ENCODE data around the gene MRPL34. TPM values are rescaled to one million over a fixed set of nuclear protein-coding genes. Genes with fewer than 3 reads are reported as not detected.

The MRPL34 gene
- total and polyA plus RNA-seq, 2 experiments from 2014 or later = 23.0 to 78.8 TPM

DNA sequence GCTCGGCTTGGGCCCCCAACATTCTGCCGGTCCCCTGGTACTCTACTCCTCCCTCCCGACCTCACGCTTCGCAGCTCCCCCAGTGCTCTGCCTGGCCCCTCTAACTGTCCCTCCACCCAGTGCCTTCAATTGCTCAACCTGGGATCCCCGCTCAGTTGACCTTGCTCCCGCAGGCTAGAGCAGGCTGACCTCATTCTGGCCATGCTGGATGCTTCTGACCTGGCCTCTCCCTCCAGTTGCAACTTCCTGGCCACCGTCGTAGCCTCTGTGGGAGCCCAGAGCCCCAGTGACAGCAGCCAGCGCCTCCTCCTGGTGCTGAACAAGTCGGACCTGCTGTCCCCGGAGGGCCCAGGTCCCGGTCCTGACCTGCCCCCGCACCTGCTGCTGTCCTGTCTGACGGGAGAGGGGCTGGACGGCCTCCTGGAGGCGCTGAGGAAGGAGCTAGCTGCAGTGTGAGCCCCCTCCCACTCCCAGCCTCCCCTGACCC lies 35.2 kb downstream of the MRPL34 start:
- no peaks in the 10 kb centered on the region for H3K79me2 ChIP-seq (ENCODE audit: insufficient read depth)
- in situ Hi-C loops (cut with MboI) = no loop called here
- no peak overlapping the region for H3K9ac ChIP-seq
- 73 to 79% methylated on average over 11 to 17 of the region's 17 CpGs for WGBS, 2 experiments (ENCODE audit: low coverage in 1 of 2, low lambda C conversion rate in 2 of 2, missing lambda C conversion rate in 2 of 2)
- H2AFZ ChIP-seq = no peak overlapping the region
- no peaks in the 10 kb centered on the region for H3K36me3 ChIP-seq (ENCODE audit: low read depth)
- no peaks in the 10 kb centered on the region for H4K20me1 ChIP-seq (ENCODE audit: insufficient read depth)
- no peaks in the 10 kb centered on the region for H3K9me2 ChIP-seq (ENCODE audit: insufficient read depth)
- TF ChIP-seq EZH2 (IDR thresholded peaks at IDR 0.05; ENCODE audit: insufficient read depth, poor library complexity, severe bottlenecking) = no peak
- no peak for TF ChIP-seq EZH2phosphoT487 (IDR thresholded peaks at IDR 0.05; ENCODE audit: insufficient read depth, low read depth)
- no peak overlapping the region for H3K4me3 ChIP-seq
- DNase-seq = no peak
- no peaks in the 10 kb centered on the region for H3K27me3 ChIP-seq (replicated peaks; ENCODE audit: insufficient read depth)
- H3K9me3 ChIP-seq (ENCODE audit: low read depth) = no peaks in the 10 kb centered on the region
- peaks cover 6% of the 10 kb centered on the region; the same call in 1 of the 2 replicates for H3F3A ChIP-seq (ENCODE audit: insufficient read depth)
- H3K4me1 ChIP-seq (ENCODE audit: insufficient read depth) = no peaks in the 10 kb centered on the region
- no peak overlapping the region for H3K27ac ChIP-seq
- H3K4me2 ChIP-seq (ENCODE audit: unreplicated experiment) = no peak overlapping the region

DNA sequence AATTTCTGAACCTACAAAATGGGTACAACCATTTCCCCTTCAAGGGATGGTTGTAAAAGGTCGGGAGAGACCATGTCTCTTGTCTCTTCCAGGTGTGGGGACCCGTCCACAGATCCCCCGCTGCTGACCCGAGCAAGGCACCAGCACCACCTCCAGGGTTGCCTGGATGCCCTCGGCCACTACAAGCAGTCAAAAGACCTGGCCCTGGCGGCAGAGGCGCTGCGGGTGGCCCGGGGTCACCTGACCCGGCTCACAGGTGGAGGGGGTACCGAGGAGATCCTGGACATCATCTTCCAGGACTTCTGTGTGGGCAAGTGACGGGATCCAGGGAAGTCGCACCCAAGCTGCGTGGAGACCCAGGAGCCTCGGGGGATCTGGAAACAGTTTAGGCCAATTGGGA lies 35.7 kb downstream of the MRPL34 start:
- Histone ChIP-seq H3K9me2 (ENCODE audit: insufficient read depth) (no peaks in the 10 kb centered on the region), H3K4me1 (ENCODE audit: insufficient read depth) (no peaks in the 10 kb centered on the region), H3K4me3 (no peak overlapping the region), H2AFZ (no peak overlapping the region), H3F3A (ENCODE audit: insufficient read depth) (peaks cover 6% of the 10 kb centered on the region; the same call in 1 of the 2 replicates), H3K9me3 (ENCODE audit: low read depth) (no peaks in the 10 kb centered on the region), H3K36me3 (ENCODE audit: low read depth) (no peaks in the 10 kb centered on the region), H4K20me1 (ENCODE audit: insufficient read depth) (no peaks in the 10 kb centered on the region), H3K4me2 (ENCODE audit: unreplicated experiment) (no peak overlapping the region), H3K27ac (no peak overlapping the region), H3K9ac (no peak overlapping the region), H3K27me3 (replicated peaks; ENCODE audit: insufficient read depth) (no peaks in the 10 kb centered on the region), H3K79me2 (ENCODE audit: insufficient read depth) (no peaks in the 10 kb centered on the region)
- in situ Hi-C loops (cut with MboI) = no loop called here
- WGBS, 2 experiments (ENCODE audit: low coverage in 1 of 2, low lambda C conversion rate in 2 of 2, missing lambda C conversion rate in 2 of 2) = 92 to 96% methylated on average over 14 to 15 of the region's 15 CpGs
- TF ChIP-seq EZH2 (IDR thresholded peaks at IDR 0.05; ENCODE audit: insufficient read depth, poor library complexity, severe bottlenecking) (no peak), EZH2phosphoT487 (IDR thresholded peaks at IDR 0.05; ENCODE audit: insufficient read depth, low read depth) (no peak)
- DNase-seq = no peak

DNA sequence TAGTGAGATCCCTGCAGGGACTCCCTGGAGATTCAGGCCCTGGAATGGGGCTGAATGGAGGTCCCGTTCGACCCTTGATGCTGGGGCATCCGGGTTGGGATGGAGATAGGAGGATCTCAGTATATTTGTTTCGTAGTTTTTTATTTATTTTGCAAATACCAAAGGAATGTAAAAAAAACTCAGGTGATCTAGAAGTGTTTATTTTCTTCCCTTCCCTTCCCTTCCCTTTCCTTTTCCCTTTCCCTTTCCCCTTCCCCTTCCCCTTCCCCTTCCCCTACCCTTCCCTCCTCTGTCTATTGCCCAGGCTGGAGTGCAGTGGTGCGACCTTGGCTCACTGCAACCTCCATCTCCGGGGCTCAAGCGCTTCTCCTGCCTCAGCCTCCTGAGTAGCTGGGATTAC lies 36.2 kb downstream of the MRPL34 start:
- 98 to 99% methylated on average over 6 to 7 of the region's 7 CpGs for WGBS, 2 experiments (ENCODE audit: low coverage in 1 of 2, low lambda C conversion rate in 2 of 2, missing lambda C conversion rate in 2 of 2)

DNA sequence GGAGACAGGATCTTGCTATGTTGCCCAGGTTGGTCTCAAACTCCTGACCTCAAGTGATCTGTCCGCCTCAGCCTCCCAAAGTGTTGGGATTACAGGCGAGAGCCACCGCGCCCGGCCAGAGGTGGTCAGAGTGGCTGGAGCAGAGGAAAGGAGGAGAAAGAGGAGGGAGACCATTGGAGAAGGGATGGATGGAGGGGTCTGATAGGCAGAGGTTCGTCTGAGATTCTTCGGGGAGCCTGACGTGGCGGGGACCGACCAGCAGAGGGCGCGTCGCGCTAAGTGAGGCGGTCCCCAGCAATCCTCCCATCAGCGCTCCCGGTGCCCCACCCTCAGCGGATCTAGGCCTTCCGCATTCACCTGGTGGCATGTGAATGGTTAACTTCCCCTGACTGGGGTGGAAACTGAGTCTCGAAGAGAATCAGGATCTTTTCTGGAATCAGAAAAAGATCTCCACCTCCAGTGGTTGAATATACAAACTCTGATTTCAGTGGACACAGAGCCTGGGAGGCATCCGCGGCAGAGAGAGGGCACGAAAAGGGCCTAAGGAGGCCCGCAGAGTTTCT lies 40.5 kb downstream of the MRPL34 start:
- in situ Hi-C loops (cut with MboI) = loop anchor here (5.0 kb wide), 1 partner anchor 36 kb away; no protein-coding TSS in a partner anchor
- H2AFZ ChIP-seq = peak overlapping the region; percentile 16; the same call in 1 of the 2 replicates

More for the DNA sequence above, 36.2 kb downstream of the MRPL34 start:
- Histone ChIP-seq H3K4me1 (ENCODE audit: insufficient read depth) (no peaks in the 10 kb centered on the region), H4K20me1 (ENCODE audit: insufficient read depth) (no peaks in the 10 kb centered on the region), H3K36me3 (ENCODE audit: low read depth) (no peaks in the 10 kb centered on the region), H3F3A (ENCODE audit: insufficient read depth) (peaks cover 2% of the 10 kb centered on the region; the same call in 1 of the 2 replicates), H3K4me3 (no peak overlapping the region), H3K4me2 (ENCODE audit: unreplicated experiment) (no peak overlapping the region), H3K9me2 (ENCODE audit: insufficient read depth) (no peaks in the 10 kb centered on the region), H3K79me2 (ENCODE audit: insufficient read depth) (no peaks in the 10 kb centered on the region), H3K9ac (no peak overlapping the region), H2AFZ (no peak overlapping the region), H3K9me3 (ENCODE audit: low read depth) (no peaks in the 10 kb centered on the region), H3K27ac (no peak overlapping the region), H3K27me3 (replicated peaks; ENCODE audit: insufficient read depth) (no peaks in the 10 kb centered on the region)
- in situ Hi-C loops (cut with MboI) = no loop called here
- DNase-seq = no peak
- TF ChIP-seq EZH2 (IDR thresholded peaks at IDR 0.05; ENCODE audit: insufficient read depth, poor library complexity, severe bottlenecking) (no peak), EZH2phosphoT487 (IDR thresholded peaks at IDR 0.05; ENCODE audit: insufficient read depth, low read depth) (no peak)

More for the DNA sequence above, 40.5 kb downstream of the MRPL34 start:
- 15 to 17% methylated on average over 24 of the region's 24 CpGs for WGBS, 2 experiments (ENCODE audit: low coverage in 1 of 2, low lambda C conversion rate in 2 of 2, missing lambda C conversion rate in 2 of 2)
- no peaks in the 10 kb centered on the region for H4K20me1 ChIP-seq (ENCODE audit: insufficient read depth)
- H3K36me3 ChIP-seq (ENCODE audit: low read depth) = no peaks in the 10 kb centered on the region
- H3K9me2 ChIP-seq (ENCODE audit: insufficient read depth) = no peaks in the 10 kb centered on the region
- H3K79me2 ChIP-seq (ENCODE audit: insufficient read depth) = no peaks in the 10 kb centered on the region
- H3K9ac ChIP-seq = no peak overlapping the region
- H3K9me3 ChIP-seq (ENCODE audit: low read depth) = no peaks in the 10 kb centered on the region
- H3K4me2 ChIP-seq (ENCODE audit: unreplicated experiment) = no peak overlapping the region
- no peak for TF ChIP-seq EZH2 (IDR thresholded peaks at IDR 0.05; ENCODE audit: insufficient read depth, poor library complexity, severe bottlenecking)
- TF ChIP-seq EZH2phosphoT487 (IDR thresholded peaks at IDR 0.05; ENCODE audit: insufficient read depth, low read depth) = no peak
- H3K4me3 ChIP-seq = no peak overlapping the region
- no peaks in the 10 kb centered on the region for H3F3A ChIP-seq (ENCODE audit: insufficient read depth)
- no peak overlapping the region for H3K27ac ChIP-seq
- H3K4me1 ChIP-seq (ENCODE audit: insufficient read depth) = no peaks in the 10 kb centered on the region
- DNase-seq = peak; percentile 69
- H3K27me3 ChIP-seq (replicated peaks; ENCODE audit: insufficient read depth) = no peaks in the 10 kb centered on the region; the same call in 1 of the 2 replicates
